Epidermal melanocyte (primary cell): ENCODE measurements around the gene PHACTR1.
"Not testable (repeated sequence)": the region's sequence is repeated elsewhere in the genome, so short reads cannot be mapped to it uniquely, and the experiment has no call there.

Source experiments
- DNase-seq: peaks from one replicate; pipeline ENCODE4 v3.0.0; 2011; ENCODE audit warnings: low spot score; ENCODE audit not compliant: insufficient read length

PHACTR1 gene

GRCh38 chr6:13234130-13234529, 517.6 kb downstream of the PHACTR1 start:
- peak; percentile 84 for DNase-seq

GRCh38 chr6:13235339-13235738, 518.8 kb downstream of the PHACTR1 start:
- DNase-seq: no peak

GRCh38 chr6:13237318-13237717, 520.8 kb downstream of the PHACTR1 start:
- no peak for DNase-seq

GRCh38 chr6:13238017-13238416, 521.5 kb downstream of the PHACTR1 start:
- DNase-seq: no peak

GRCh38 chr6:13238640-13239216, 522.2 kb downstream of the PHACTR1 start:
- DNase-seq: no peak

GRCh38 chr6:13239530-13240455, 523.2 kb downstream of the PHACTR1 start:
- peak; percentile 58 for DNase-seq

GRCh38 chr6:13241364-13241763, 524.8 kb downstream of the PHACTR1 start:
- no peak for DNase-seq

GRCh38 chr6:13242178-13242577, 525.6 kb downstream of the PHACTR1 start:
- no peak for DNase-seq

- no peak for DNase-seq
Measured at GRCh38 chr6:13242590-13242989, 526.0 kb downstream of the PHACTR1 start.

GRCh38 chr6:13243033-13243432, 526.5 kb downstream of the PHACTR1 start:
- no peak for DNase-seq

- not testable (repeated sequence) for DNase-seq
Measured at GRCh38 chr6:13243745-13244144, 527.2 kb downstream of the PHACTR1 start.

- DNase-seq: no peak
Measured at GRCh38 chr6:13247627-13248026, 531.1 kb downstream of the PHACTR1 start.

GRCh38 chr6:13248053-13248452, 531.5 kb downstream of the PHACTR1 start:
- DNase-seq: no peak

- no peak for DNase-seq
Measured at GRCh38 chr6:13248584-13248985, 532.0 kb downstream of the PHACTR1 start.

- DNase-seq: no peak
Measured at GRCh38 chr6:13248994-13249393, 532.4 kb downstream of the PHACTR1 start.

- DNase-seq: no peak
Measured at GRCh38 chr6:13249817-13250216, 533.2 kb downstream of the PHACTR1 start.

- DNase-seq: no peak
Measured at GRCh38 chr6:13250703-13251102, 534.1 kb downstream of the PHACTR1 start.

GRCh38 chr6:13251242-13251641, 534.7 kb downstream of the PHACTR1 start:
- no peak for DNase-seq

- DNase-seq: no peak
Measured at GRCh38 chr6:13252790-13253189, 536.2 kb downstream of the PHACTR1 start.

GRCh38 chr6:13253272-13253671, 536.7 kb downstream of the PHACTR1 start:
- DNase-seq: no peak

- DNase-seq: no peak
Measured at GRCh38 chr6:13256266-13257001, 539.9 kb downstream of the PHACTR1 start.

GRCh38 chr6:13259393-13259792, 542.8 kb downstream of the PHACTR1 start:
- DNase-seq: no peak
